IPS-18a (cell line): ENCODE data around the gene MSANTD3.

ENCODE experiments used
- H3K27ac ChIP-seq: one replicate; pipeline ENCODE4 v1.5.1; 2013; ENCODE audit warnings: low read length
- H3K27me3 ChIP-seq: one replicate; pipeline ENCODE4 v1.6.1; 2013; ENCODE audit warnings: mild to moderate bottlenecking, low read length; ENCODE audit not compliant: control insufficient read depth, insufficient read depth
- H3K36me3 ChIP-seq: one replicate; pipeline ENCODE4 v1.6.1; 2013; ENCODE audit warnings: low read depth, low read length; ENCODE audit not compliant: control insufficient read depth
- H3K4me1 ChIP-seq: one replicate; pipeline ENCODE4 v1.6.1; 2013; ENCODE audit warnings: low read depth, low read length; ENCODE audit not compliant: control insufficient read depth
- H3K4me3 ChIP-seq: one replicate; pipeline ENCODE4 v1.5.1; 2013; ENCODE audit warnings: low read length
- H3K9ac ChIP-seq: one replicate; pipeline ENCODE4 v1.6.1; 2013; ENCODE audit warnings: mild to moderate bottlenecking, low read length, moderate library complexity
- H3K9me3 ChIP-seq: one replicate; pipeline ENCODE4 v1.6.1; 2013; ENCODE audit warnings: low read depth, low read length; ENCODE audit not compliant: control insufficient read depth

MSANTD3 gene

GRCh38 chr9:100489836-100490235 lies 62.9 kb downstream of the MSANTD3 start:
- H3K9ac ChIP-seq, result no peak overlapping the region
- peaks cover 22% of the 10 kb centered on the region for H3K4me1 ChIP-seq
- no peaks in the 10 kb centered on the region for H3K36me3 ChIP-seq
- no peaks in the 10 kb centered on the region for H3K9me3 ChIP-seq
- no peak overlapping the region for H3K4me3 ChIP-seq
- H3K27me3 ChIP-seq, result no peaks in the 10 kb centered on the region
- H3K27ac ChIP-seq, result no peak overlapping the region

GRCh38 chr9:100492952-100493351 lies 66.0 kb downstream of the MSANTD3 start:
- Histone ChIP-seq H3K4me1 (peaks cover 30% of the 10 kb centered on the region), H3K9me3 (no peaks in the 10 kb centered on the region), H3K27me3 (no peaks in the 10 kb centered on the region), H3K4me3 (no peak overlapping the region), H3K9ac (no peak overlapping the region), H3K36me3 (no peaks in the 10 kb centered on the region), H3K27ac (no peak overlapping the region)

- Histone ChIP-seq H3K27ac (no peak overlapping the region), H3K9ac (no peak overlapping the region), H3K4me1 (peaks cover 13% of the 10 kb centered on the region), H3K9me3 (no peaks in the 10 kb centered on the region), H3K4me3 (no peak overlapping the region), H3K27me3 (no peaks in the 10 kb centered on the region), H3K36me3 (peaks cover 20% of the 10 kb centered on the region)
These were observed 71.6 kb downstream of the MSANTD3 start for GRCh38 chr9:100498592-100498991.

GRCh38 chr9:100499460-100499859 lies 72.5 kb downstream of the MSANTD3 start:
- Histone ChIP-seq H3K36me3 (peaks cover 28% of the 10 kb centered on the region), H3K27me3 (no peaks in the 10 kb centered on the region), H3K4me3 (no peak overlapping the region), H3K9ac (no peak overlapping the region), H3K4me1 (peaks cover 12% of the 10 kb centered on the region), H3K27ac (no peak overlapping the region), H3K9me3 (no peaks in the 10 kb centered on the region)

- Histone ChIP-seq H3K4me1 (peaks cover 12% of the 10 kb centered on the region), H3K4me3 (no peak overlapping the region), H3K9me3 (no peaks in the 10 kb centered on the region), H3K36me3 (peaks cover 30% of the 10 kb centered on the region), H3K27ac (no peak overlapping the region), H3K27me3 (no peaks in the 10 kb centered on the region), H3K9ac (no peak overlapping the region)
These were observed 72.9 kb downstream of the MSANTD3 start for GRCh38 chr9:100499866-100500265.
